SK-N-SH treated with all-trans-retinoic acid at 6 μM for 48 hours (cell line): Measurements from ENCODE around the gene RAB15.

Source experiments
- ESRRG ChIP-seq: fragments of 250-450 bp; sonication (Bioruptor Pico); IDR thresholded peaks from 2 replicates; pipeline ENCODE4 v1.6.1; 2021; ENCODE audit warnings: mild to moderate bottlenecking
- PATZ1 ChIP-seq: fragments of 250-450 bp; sonication (Bioruptor Pico); IDR thresholded peaks from 2 replicates; pipeline ENCODE4 v1.8.0; 2020; ENCODE audit warnings: mild to moderate bottlenecking, moderate library complexity, borderline replicate concordance
- TOX ChIP-seq: fragments of 250-450 bp; sonication (Bioruptor Pico); IDR thresholded peaks from 2 replicates; pipeline ENCODE4 v1.8.0; 2021; ENCODE audit warnings: mild to moderate bottlenecking, moderate library complexity, borderline replicate concordance
- TSHZ2 ChIP-seq: fragments of 250-450 bp; sonication (Bioruptor Pico); IDR thresholded peaks from 2 replicates; pipeline ENCODE4 v1.5.0; 2020; ENCODE audit warnings: mild to moderate bottlenecking, moderate library complexity
- ZFP30 ChIP-seq: fragments of 450-650 bp; formaldehyde crosslinking; IDR thresholded peaks from 2 replicates; pipeline ENCODE4 v1.5.0; 2022; ENCODE audit warnings: mild to moderate bottlenecking, moderate library complexity
- ZNF565 ChIP-seq: fragments of 450-650 bp; formaldehyde crosslinking; conservative IDR thresholded peaks from 2 replicates; pipeline ENCODE4 v1.5.0; 2020; ENCODE audit warnings: low read depth, mild to moderate bottlenecking, moderate library complexity

GRCh38 chr14:64983439-64984310 is 11.5 kb upstream of the RAB15 start:
- no peak for TF ChIP-seq ZFP30 (CRISPR knock-in tag)
- no peak for TF ChIP-seq TOX
- TF ChIP-seq PATZ1 (CRISPR knock-in tag), result no peak
- no peak for TF ChIP-seq TSHZ2 (CRISPR knock-in tag)
- TF ChIP-seq ESRRG (CRISPR knock-in tag), result no peak
- TF ChIP-seq ZNF565 (CRISPR knock-in tag), result no peak
